Measurements from ENCODE around the gene RPRD1A.
"Not testable (repeated sequence)": the region's sequence is repeated elsewhere in the genome, so short reads cannot be mapped to it uniquely, and the experiment has no call there.

The RPRD1A gene

DNA sequence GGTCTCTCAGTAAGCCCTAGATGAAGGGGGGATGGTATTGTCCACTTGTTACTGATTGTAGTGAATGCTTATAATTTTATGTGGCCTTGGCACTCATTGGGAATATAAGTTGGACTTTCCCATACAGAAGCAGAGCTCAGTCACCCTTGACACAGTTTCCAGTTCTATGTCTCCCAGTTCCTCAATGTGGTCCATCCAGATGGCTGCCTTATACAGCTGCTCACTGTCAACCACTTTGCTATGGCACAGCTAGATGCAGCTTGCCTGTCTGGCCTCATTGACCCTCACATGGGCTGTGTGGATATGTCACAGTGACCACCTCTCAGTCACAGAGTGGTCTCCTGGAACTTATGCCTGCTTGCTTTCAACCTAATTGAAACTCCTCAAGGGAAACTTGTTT, 40.1 kb upstream of the RPRD1A start:
- TF ChIP-seq, protein P1, sequence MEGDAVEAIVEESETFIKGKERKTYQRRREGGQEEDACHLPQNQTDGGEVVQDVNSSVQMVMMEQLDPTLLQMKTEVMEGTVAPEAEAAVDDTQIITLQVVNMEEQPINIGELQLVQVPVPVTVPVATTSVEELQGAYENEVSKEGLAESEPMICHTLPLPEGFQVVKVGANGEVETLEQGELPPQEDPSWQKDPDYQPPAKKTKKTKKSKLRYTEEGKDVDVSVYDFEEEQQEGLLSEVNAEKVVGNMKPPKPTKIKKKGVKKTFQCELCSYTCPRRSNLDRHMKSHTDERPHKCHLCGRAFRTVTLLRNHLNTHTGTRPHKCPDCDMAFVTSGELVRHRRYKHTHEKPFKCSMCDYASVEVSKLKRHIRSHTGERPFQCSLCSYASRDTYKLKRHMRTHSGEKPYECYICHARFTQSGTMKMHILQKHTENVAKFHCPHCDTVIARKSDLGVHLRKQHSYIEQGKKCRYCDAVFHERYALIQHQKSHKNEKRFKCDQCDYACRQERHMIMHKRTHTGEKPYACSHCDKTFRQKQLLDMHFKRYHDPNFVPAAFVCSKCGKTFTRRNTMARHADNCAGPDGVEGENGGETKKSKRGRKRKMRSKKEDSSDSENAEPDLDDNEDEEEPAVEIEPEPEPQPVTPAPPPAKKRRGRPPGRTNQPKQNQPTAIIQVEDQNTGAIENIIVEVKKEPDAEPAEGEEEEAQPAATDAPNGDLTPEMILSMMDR (conservative IDR thresholded peaks at IDR 0.05), result no peak
- H3K27ac ChIP-seq, result peak overlapping the region; percentile 73

DNA sequence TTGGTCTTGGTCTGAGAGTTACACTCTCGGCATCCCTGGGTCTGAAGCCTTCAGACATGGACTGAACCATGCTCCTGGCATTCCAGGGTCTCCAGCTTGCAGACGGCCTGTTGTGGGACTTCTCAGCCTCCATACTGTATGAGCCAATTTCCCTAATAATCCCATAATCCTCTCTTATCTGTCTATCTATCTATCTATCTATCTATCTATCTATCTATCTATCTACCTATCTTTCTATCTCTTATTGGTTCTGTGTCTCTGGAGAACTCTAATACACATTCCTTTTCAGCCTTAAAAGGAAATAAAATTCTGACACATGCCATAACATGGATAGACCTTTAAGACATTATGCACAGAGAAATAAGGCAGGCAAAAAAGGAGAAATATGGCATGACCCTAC, 37.4 kb upstream of the RPRD1A start:
- TF ChIP-seq, protein P1 (conservative IDR thresholded peaks at IDR 0.05), result no peak
- H3K27ac ChIP-seq, result no peak overlapping the region

DNA sequence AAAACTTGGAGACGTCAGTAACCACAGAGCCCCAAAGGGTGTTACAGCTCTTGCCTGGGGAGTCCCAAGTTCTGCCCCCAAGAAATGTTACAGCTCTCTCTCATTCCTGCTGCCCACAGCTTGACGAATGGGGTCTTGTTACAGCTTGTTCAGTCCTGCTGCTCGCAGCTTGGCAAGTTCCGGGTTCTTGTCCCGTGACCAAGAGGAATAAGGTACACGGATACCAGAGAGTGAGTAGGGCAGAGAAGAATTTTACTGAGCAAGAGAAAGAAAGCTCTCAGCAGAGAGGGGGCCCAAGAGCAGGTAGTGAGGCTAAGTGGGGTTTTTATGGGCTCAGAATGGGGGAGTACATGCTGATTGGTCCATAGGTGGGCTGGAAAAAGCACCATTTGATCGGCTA, 34.6 kb upstream of the RPRD1A start:
- H3K27ac ChIP-seq, result no peak overlapping the region
- TF ChIP-seq, protein P1 (conservative IDR thresholded peaks at IDR 0.05), result no peak

DNA sequence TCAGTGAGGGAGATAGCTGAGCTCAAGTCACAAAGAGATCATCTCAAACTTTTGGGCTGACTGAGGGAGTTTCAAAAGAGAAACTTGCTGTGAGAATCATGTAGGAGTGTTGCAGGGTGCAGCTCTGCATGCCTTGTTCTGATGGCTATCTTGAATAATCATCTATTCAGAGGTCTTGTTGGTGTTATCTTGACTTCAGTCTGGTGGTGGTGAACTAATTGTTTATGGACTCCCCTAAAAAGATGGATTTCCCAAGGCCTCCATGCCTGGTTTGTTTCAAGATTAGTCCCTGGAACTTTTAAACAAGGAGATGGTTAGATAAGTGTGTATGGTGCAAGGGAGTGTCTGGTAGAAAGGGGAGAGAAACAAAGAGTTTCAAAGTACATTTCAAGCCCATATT, 32.0 kb upstream of the RPRD1A start:
- peak overlapping the region; percentile 92 for H3K27ac ChIP-seq
- TF ChIP-seq, protein P1 (conservative IDR thresholded peaks at IDR 0.05), result no peak

DNA sequence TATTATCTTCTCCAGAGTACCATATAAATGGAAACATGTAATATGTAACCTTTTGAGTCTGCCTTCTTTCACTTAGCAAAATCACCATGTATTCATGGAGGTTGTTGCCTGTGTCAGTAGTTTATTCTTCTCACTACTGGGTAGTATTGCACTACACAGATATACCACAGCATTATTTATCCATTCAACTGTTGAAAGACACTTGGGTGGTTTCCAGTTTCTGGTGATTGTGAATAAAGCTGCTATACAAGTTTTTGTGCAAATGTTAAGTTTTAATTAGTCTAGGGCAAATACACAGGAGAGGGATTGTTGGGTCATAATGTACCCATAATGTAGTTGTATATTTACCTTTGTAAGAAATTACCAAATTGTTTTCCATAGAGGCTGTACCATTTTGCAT, 29.6 kb upstream of the RPRD1A start:
- peak overlapping the region; percentile 92 for H3K27ac ChIP-seq
- TF ChIP-seq, protein P1 (conservative IDR thresholded peaks at IDR 0.05), result no peak

DNA sequence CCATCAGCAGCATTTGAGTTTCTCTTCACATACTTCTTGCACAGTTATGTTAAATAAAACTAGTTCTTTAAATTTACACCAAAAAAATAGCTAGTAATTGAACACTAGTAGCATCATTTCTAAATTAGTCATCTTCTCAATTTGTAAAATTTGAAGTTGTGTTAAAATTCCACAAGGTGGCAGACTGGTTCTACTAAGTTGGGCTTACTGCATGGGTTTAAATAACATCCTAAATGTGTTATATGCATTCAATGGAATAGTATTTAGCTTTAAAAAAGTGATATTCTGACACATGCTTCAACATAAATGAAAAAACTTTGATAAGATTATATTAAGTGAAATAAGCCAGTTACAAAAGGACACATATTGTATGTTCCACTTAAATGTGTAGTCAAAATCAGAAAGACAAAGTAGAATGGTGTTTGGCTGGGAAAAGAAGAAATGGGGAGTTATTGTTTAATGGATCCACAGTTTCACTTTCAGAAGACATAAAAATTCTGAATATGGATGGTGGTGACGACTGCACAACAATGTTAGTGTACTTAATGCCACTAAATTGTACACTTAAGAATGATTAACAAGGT, 28.7 kb upstream of the RPRD1A start:
- TF ChIP-seq, protein P1 (conservative IDR thresholded peaks at IDR 0.05), result peak; percentile 73
- peak overlapping the region; percentile 92 for H3K27ac ChIP-seq

DNA sequence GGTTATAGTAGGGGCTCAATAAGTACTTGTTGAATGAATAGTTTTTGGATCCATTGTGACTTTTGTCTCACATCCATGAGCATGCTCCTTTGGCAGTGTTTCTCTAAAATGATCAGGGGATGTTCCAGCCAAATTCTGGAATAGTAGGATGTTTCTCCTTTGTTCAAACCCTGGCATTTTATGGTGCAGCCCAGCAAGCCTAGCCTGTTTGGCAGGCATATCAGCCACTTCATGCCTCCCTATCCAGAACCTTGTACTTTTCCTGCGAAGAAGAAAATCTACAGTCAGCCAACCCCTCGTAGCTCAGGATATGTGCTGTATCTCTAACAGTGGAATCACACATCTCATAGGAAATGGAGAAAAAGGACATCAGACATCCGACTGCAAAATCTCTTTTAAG, 27.1 kb upstream of the RPRD1A start:
- peak overlapping the region; percentile 92 for H3K27ac ChIP-seq
- TF ChIP-seq, protein P1 (conservative IDR thresholded peaks at IDR 0.05), result no peak

DNA sequence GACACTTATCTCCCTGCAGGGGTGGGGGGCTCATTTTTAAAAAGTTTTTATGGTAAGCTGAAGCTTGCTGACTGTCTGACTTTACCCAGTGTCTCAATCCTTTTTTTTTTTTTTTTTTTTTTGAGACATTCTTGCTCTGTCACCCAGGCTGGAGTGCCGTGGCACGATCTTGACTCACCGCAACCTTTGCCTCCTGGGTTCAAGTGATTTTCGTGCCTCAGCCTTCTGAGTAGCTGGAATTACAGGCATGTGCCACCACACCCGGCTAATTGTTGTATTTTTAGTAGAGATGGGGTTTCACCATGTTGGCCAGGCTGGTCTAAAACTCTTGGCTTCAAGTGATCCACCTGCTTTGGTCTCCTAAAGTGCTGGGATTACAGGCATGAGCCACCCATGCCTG, 24.8 kb upstream of the RPRD1A start:
- H3K27ac ChIP-seq, result not testable (repeated sequence)
